GM21360 (cell line): Measurements from ENCODE around the gene HOXB9.

Source experiments
- ATAC-seq: cut with Tn5 transposase; IDR thresholded peaks from one replicate; pipeline ENCODE4 v1.9.1; 2021; ENCODE audit warnings: mild to moderate bottlenecking, moderate library complexity; ENCODE audit not compliant: unreplicated experiment

HOXB9 gene

DNA sequence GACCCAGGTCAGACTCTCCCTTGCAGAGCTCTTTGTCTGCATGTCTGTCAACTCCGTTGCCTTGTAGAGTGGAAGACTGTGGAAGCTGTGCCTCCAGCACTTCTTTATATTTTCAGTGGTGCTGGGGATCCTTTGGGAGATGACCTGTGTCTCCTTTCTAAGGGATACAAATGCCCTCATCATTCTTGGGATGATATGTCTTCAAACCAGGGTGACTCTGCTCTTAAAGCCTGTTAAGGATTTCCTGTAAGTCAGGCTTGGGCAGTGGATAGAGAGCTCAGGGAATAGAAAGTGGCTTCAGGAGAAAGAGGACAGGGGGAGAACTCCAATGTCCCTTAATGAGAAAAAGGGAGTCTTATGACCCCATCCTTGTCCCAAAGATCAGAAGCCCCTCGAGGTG is 37.6 kb downstream of the HOXB9 start:
- no peak for ATAC-seq

GRCh38 chr17:48588074-48588415 is 38.1 kb downstream of the HOXB9 start:
- no peak for ATAC-seq

DNA sequence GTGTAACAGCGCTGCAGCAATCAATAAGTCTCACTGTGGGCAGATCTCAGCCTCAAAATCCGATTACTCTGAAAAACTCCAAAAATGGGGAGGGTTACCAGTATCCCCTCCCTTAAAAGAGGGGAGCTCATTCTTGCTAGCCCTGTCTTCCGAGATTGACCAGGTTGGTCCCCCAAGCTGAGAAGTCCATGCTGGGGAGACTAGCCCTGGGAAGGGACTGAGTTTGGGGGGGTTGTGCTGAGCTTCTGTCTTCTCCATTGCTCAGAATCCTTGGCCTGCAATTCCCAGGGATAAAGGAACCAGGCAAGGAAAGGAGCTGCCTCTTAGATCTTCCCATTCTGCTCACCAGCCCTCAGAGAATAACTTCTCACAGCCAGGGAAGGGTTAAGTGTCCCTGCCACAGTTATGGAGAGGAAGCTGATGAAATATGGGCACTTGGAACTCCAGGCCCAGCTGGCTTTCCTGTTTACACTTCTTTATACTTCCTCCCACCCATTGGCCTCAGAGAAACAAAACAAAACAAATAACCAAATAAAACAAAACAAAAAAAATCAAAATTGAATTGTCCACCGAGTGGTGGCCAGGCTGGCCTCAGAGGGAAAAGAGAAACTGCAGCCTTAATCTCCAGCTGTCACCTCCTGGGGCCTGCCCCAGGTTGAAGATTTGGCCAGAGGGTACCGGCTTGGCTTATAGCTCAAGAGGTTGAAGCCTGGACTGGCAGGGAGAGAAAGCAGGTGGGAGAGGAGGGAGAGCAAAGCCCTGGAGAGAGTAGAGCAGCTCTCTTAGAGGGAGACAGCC is 38.7 kb downstream of the HOXB9 start:
- ATAC-seq, result no peak

DNA sequence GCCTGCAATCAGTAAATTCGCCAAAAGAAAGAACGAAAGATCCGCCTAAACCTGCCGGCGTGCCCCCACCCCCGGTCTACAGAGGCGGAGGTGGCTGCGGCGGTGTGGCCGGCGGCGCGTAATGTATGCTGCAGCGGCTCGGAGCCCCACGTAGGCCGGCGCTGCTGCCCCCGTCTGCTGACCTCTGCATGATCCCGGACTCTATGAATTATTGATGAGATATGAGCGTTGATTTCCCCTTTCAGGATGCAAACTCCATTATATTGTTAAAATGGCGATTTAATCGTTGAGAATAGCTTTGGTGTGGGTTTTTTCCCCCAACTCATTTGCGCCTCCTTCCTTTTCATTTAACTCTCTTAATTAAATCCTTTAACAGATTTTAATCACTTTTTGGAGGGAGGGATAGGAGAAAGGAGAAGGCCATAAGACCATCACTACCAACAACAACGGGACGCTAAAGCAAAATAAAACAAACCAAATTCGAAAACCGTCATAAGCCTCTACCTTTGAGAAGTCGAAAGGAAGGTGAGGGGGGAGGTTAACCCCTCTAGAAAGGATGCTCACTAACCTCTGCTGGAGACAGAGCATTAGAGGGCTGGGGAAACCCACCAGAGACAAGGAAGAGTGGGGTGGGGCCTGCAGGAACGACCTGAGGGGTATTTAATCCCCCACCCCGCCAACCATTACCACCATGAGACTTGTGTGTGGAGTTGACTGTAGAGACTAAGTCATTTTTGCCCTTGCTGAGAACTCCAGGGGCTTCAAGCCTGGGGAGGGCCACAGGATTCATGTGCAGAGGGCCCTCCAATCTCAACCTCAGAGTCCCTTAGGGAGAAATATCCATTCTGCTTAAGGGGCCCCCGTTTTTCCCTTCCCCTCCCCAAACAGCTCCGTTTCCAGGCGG is 39.6 kb downstream of the HOXB9 start:
- no peak for ATAC-seq

- ATAC-seq, result no peak
Measured at GRCh38 chr17:48584223-48584741, 41.9 kb downstream of the HOXB9 start.

DNA sequence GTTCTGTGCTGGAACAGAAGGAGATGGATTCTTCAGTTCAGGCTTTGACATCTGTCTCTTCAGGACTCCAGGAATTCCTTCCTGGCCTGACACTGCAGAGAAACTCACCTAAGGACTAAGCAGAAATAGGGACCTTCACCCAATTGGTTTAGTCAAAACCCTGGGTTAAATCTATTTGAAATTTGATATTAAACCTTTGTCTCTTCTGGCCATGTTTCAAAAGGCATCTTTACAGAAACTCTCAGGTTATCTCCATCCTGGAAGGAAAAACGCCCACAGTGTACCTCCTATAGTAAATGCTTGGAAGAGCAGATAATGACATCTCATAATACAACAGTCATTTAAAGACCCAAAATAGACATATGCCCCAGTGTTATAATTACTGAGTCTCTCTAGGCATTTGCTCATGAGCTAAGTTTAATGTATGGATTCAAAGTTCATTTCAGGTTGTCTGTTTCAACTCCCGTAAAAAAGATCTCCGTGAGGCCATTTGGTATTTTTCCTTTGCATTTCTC is 42.4 kb downstream of the HOXB9 start:
- ATAC-seq, result no peak

- no peak for ATAC-seq
Measured at GRCh38 chr17:48582750-48583069, 43.4 kb downstream of the HOXB9 start.

- no peak for ATAC-seq
Measured at GRCh38 chr17:48579760-48580554, 46.2 kb downstream of the HOXB9 start.

DNA sequence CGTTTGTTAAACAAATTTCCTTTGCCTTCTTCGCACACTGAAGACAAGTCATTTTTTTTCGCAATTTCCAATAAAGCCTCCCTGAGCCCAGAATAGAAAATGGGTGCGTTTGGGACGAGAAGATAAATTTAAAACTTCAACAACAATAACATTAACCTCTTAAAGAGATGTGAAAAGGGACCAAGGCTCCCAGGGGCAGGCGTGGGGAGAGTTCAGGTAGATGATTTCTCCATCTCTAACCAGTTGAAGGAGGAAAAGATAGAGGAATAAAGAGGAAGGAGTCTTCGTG is 46.7 kb downstream of the HOXB9 start:
- no peak for ATAC-seq

DNA sequence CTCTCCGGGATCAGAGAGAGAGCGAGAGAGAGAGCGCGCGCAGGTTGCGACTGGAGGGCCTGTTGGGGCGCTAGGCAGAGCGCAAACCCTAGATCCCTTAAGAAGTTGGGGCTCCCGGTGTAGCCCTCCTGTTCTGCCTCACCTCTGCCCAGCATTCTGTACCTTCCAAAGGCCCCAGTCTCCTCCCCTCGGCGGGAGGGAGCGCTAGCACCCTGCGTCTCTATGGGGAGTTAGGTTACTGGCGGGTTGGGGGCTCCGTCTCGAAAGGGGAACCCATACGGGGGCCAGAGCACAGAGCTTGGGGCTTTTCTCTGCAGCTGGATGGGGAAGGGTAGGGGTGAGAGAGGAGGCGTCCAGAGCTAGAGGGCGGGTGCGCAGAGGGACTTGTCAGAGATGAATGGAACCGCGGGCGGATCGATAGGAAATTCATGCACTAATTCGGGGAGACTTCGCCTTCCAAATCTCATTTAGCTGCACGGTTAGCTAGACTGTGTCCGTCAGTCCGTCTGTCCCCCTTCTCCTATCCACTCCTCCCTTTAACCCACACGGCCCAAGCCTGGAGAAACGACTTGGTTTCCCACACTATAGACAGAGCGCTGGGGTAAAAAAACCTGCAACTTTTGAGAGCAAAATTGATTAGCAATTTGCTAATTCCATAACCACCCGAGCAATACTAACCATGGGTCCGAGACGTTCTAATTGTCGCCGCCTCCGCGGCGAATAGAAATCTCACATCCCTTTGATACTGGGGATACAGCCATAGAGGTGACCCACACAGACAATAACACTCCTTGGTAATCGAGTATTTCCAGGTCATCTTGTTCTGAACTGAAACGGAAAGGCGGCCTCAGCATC is 47.3 kb downstream of the HOXB9 start:
- ATAC-seq, result no peak

DNA sequence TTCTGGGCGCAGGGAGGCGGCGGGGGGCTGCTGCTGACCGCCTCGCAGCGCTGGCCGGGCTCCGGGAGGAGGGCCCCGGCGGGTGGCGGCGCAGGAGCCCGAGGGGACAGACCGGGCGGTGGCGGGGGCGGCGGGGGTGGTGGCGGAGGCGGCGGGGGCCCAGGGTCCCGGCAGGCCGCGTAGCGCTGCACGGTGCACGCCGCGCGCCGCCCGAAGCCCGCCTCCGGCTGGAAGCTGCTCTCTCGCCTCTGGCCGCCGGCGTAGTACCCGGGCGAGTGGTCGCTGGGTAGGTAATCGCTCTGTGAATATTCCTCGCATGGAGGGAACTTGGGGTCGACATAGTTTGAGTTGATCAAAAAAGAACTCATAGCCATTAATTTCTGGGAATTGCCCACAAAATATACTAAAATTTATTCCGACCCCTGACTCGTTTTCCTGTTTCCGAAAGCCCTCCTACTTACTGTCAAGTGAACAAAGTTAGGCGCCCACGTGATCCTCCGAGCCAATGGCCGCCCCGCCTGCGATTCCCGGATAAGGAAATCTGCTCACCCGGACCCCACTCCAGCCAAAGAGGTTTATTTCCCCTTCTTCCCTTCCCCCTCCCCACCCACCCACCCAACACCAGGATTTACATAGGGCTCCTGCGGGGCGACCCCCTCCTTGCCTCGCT is 48.1 kb downstream of the HOXB9 start, which contains the start of gene HOXB4:
HOXB4 (minus strand) TSS at position 405 of the 670 bp plus-strand sequence; CDS start at position 374, 31 bp downstream.
- no peak for ATAC-seq

DNA sequence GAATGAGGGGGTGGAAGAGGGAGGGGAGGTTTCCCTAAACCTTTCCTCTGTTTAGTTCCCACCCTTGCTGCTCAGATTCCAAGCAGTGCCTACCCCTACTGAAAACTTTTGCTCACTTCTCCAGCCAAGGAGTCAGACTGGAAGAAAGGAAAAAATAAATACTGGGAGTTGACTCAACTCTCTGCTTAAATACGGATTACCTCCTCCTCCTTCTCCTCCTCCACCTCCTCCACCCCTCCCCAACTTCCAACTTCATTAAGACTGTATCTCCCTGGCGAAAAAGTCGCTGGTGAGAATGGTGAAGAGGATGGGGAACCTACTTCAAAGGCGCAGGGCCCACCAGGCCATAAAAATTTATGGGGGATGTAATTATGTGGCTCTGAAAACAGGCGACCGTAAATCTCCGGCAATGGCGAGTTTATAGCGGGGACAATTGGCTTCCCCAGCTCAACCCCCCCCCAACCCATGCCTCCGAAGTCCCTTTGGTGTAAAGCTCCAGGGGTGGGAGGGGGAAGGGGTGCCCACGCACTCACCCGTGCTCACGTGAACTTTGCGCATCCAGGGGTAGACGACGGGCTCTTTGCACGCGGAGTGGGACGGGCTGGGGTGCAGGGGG is 48.7 kb downstream of the HOXB9 start:
- ATAC-seq, result no peak

DNA sequence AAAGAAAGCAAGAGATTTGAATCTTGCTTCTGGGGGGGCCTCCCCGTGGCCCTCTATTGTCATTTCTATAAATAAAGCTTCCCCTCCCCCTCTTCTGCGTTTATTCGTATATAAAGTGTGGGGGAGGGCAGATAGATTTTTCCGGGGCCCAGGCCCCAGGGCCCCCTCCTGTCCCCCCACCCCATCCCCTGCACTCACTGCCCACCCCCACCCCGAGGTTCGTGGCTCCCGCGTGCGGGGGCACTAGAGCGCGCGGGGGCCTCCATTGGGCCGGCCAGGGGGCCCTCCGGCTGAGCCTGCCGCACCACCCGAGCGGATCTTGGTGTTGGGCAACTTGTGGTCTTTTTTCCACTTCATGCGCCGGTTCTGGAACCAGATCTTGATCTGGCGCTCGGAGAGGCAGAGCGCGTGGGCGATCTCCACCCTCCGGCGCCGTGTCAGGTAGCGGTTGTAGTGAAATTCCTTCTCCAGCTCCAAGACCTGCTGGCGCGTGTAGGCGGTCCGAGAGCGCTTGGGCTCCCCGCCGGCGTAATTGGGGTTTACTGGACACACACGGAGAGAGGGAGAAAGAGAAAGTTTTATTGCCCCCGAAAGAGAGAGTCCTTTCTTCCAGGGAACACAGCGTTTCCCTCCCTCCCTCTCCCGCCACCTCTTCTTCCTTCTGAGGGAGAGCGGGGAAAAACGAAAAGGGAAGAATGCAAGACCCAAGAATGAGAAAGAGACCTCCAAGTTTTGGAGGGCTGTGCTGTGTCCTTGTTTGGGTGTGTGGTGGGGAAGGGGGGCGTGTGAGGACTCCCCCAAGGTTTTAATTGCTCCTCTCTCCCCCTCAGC is 49.5 kb downstream of the HOXB9 start:
- ATAC-seq, result no peak

GRCh38 chr17:48575673-48576478 is 50.3 kb downstream of the HOXB9 start:
- no peak for ATAC-seq

DNA sequence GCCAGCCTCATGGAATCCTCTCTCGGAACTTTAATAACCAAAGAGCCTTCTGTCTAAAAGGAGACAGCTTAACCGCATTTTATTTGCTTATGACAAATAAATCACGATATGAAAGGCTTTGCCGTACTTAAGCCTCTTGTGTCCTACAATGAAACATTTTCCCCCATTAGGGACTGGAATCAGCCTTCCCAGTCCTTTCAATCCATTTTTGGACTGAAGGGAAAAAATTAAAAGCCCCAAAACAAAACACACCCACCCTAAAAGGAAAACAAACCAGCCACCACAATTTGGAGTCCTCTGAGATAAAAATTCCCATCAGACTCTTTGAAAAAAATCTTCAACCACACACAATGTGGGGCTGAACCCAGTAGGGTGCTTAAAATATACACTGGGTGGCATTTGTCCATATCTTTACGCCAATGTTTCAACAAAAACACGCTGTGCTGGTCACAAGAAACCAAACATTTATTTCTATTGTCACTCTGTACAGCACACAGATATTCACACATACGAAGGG is 51.0 kb downstream of the HOXB9 start:
- ATAC-seq, result no peak

GRCh38 chr17:48574505-48575065 is 51.6 kb downstream of the HOXB9 start:
- ATAC-seq, result no peak

GRCh38 chr17:48571826-48572417 is 54.2 kb downstream of the HOXB9 start:
- no peak for ATAC-seq
